HG03460 (cell line): ENCODE measurements around the gene DMRTA2.

ENCODE experiments used
- ATAC-seq: cut with Tn5 transposase; IDR thresholded peaks from one replicate; pipeline ENCODE4 v1.9.1; 2021; ENCODE audit not compliant: unreplicated experiment

The DMRTA2 gene

GRCh38 chr1:50424045-50424883, 1.0 kb upstream of the DMRTA2 start:
- no peak for ATAC-seq

- ATAC-seq = no peak
Measured at GRCh38 chr1:50423670-50424000, 392 bp upstream of the DMRTA2 start.

- no peak for ATAC-seq
Measured at GRCh38 chr1:50422675-50422945, 633 bp downstream of the DMRTA2 start.

GRCh38 chr1:50421768-50422674, 1.2 kb downstream of the DMRTA2 start:
- ATAC-seq = no peak

GRCh38 chr1:50421366-50421748, 1.9 kb downstream of the DMRTA2 start:
- ATAC-seq = no peak

- ATAC-seq = no peak
Measured at GRCh38 chr1:50420689-50421365, 2.4 kb downstream of the DMRTA2 start.

GRCh38 chr1:50419907-50420677, 3.2 kb downstream of the DMRTA2 start:
- ATAC-seq = no peak

- ATAC-seq = no peak
Measured at GRCh38 chr1:50419192-50419906, 3.9 kb downstream of the DMRTA2 start.

GRCh38 chr1:50418600-50419109, 4.6 kb downstream of the DMRTA2 start:
- no peak for ATAC-seq

GRCh38 chr1:50417946-50418599, 5.2 kb downstream of the DMRTA2 start:
- ATAC-seq = no peak

- no peak for ATAC-seq
Measured at GRCh38 chr1:50417507-50417906, 5.7 kb downstream of the DMRTA2 start.

- no peak for ATAC-seq
Measured at GRCh38 chr1:50416553-50417453, 6.4 kb downstream of the DMRTA2 start.

- ATAC-seq = no peak
Measured at GRCh38 chr1:50416150-50416527, 7.1 kb downstream of the DMRTA2 start.

GRCh38 chr1:50415235-50416149, 7.8 kb downstream of the DMRTA2 start:
- no peak for ATAC-seq

- ATAC-seq = no peak
Measured at GRCh38 chr1:50414853-50415234, 8.4 kb downstream of the DMRTA2 start.

GRCh38 chr1:50412813-50413476, 10.3 kb downstream of the DMRTA2 start:
- ATAC-seq = no peak

- ATAC-seq = no peak
Measured at GRCh38 chr1:50405814-50406213, 17.4 kb downstream of the DMRTA2 start.
